Ramos (cell line): ENCODE results near the gene TMEM208.

Experiments
- in situ Hi-C: fragments of 300-500 bp; cut with MboI; formaldehyde crosslinking; loops from one replicate; pipeline ENCODE4 v1.14.3; 2022; ENCODE audit warnings: low sequenced_read_pairs; ENCODE audit not compliant: unreplicated experiment

The TMEM208 gene

DNA sequence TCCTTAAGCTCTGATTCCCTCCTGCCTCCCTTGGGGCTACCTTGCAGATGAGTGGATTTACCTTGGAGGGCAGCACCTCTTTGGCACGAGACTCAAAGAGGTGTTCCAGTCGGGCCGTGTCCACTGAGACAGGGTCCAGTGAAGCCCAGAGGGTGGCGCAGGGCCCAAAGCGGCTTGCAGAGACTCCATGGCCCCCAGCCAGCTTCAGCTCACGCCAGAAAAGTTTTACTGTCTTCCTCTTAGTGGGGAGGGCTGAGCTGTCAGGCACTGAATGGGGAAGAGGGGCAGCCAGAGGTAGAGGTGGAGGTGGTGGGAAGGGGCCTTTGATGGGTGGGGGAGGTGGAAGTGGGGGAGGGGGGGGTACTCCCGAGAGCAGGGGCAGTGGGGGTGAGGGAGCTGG, 6.7 kb downstream of the TMEM208 start:
- in situ Hi-C loops = no loop called here

DNA sequence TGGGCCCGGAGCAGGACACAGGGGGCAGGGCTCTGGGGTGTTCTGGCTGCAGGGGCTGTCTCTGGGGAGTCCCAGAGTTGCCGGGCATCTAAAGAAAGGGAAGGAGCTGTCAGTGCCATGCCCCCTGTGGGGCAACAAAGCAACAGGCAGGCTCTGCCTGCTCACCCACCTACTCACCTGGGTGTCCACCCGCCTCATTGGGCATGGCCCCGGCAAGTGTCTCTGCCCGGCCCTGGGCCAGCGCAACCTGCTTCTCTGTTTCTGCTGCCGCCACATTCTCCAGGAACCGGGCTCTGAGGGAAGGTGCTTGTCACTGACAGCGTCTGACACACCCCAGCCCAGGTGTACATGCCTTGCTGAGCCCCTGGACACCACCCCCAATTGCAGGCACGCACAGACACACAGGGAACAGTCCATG, 7.3 kb downstream of the TMEM208 start:
- in situ Hi-C loops = no loop called here

DNA sequence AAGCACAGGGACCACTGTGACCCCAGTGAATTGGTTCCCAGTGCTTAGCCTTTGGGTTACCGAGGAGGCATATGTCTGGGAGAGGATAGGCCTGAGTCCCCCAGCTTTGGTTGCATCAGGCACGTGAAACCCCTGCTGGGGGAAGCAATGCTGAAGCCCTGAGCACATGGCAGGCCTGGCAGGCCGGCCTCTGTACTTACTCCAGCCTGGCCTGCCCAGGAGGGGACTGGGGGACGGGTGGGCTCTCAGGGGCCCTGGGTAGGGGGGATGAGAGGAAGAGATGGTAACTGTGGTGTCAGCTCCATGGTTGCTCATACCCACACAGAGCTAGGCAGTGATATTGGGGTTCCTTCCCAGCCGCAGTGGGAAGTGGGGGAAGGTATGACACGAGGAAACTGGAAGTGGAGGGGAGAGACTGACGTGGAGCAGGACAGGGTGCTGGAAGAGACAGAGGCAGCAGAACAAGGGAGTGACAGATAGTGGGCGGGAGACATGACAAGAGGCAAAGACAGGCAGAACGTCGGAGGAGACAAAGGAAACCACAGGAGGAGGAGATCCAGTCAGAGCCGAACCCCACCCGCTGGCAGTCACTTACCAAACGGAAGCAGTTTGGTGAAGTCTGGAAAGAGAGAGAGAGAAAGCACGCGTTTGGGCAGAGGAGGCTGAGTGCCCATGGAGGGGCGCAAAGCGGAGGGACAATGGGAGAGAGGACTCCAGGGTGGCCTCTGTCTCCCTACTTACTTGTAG, 9.1 kb downstream of the TMEM208 start:
- in situ Hi-C loops = no loop called here

DNA sequence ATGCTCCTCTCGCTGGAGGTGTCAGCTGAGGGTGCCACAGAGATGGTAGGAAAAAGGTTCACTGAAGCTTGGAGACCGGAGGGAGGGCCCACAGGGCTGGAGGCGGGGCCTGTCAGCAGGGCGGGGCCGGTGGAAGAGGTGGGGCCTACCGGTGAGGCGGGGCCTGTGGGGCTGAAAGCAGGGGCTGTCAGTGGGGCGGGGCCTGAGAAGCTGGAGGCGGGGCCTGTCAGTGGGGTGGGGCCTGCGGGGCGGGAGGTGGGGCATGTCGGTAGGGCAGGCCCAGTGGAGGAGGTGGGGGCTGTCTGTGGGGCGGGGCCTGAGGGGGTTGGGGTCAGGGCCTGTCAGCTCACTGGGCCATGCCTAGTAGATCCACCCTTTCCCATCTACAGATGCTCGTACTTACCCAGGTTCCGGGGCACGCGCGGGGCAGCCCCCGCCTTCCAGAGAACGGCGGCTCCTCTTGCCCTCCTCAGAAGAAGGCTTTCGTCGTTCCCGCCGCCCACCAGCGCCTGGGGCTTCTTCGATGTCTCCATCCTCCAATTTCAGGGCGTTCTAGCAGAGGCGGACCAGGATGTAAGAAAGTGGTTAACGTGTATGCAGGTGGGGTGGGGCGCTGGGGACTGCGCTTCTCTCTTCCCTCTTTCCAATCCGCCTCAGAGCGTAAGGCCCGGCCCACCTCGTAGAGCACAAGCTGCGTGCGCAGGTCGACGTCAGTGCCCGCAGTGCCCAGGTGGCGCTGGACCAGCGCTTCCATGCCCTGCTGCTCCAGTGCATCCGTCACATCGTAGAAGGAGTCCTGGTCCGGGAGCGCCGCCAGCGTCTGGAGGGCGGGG, 9.8 kb downstream of the TMEM208 start:
- in situ Hi-C loops = no loop called here

DNA sequence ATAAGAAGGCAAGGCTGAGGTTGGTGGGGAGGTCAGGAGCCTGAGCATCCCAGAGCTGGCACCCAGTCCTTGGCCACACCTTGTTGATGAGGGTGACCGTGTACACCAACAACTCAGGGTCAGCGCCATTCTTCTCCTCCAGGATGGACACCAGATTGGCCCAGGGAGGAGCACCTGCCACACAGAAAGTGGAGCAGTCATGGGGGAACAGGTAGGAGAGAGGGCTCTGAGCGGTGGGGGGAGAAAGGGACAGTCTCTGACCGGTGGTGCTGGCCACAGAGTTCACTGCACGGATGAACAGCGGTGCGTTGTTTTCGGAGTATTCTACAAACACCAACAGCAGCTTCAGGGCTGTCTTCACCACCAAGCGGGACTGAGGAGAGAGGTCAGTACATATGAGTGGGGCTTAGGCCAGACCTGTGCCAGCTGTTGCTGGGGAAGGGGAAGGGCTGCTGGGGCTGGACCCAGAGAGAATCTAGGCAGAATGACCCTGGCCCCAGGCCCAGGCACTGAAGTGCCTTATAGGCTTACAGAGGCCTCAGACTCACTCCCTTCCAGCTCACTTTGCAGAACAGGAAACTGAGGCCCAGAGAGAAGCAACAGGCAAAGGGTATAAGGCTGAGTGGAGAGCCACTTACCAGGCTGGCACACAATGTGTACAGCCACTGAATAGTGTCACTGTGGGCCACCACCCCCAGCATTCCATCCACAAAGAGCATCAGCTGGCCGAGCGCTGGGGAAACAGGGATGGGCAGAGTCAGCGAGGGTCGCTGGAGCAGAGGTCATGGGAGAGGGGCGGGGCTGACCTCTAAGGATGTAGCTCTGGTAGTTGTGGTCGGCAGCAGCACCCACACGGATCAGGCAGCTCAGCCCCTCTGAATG, 10.7 kb downstream of the TMEM208 start:
- in situ Hi-C loops = no loop called here

DNA sequence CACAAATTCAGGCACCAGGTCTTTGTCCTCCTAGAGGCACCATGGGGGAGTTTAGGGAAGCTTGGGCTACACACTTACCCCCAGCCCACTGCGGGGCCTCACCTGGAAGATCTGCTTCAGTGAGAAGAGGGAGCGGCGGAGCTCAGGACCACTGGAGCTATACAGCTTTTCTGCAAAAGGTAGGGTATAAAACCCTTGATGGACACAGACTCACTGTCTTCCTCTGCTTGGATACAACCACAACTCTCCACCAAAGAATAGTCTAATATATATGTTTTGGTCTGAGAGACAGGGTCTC, 11.3 kb downstream of the TMEM208 start:
- in situ Hi-C loops = no loop called here

DNA sequence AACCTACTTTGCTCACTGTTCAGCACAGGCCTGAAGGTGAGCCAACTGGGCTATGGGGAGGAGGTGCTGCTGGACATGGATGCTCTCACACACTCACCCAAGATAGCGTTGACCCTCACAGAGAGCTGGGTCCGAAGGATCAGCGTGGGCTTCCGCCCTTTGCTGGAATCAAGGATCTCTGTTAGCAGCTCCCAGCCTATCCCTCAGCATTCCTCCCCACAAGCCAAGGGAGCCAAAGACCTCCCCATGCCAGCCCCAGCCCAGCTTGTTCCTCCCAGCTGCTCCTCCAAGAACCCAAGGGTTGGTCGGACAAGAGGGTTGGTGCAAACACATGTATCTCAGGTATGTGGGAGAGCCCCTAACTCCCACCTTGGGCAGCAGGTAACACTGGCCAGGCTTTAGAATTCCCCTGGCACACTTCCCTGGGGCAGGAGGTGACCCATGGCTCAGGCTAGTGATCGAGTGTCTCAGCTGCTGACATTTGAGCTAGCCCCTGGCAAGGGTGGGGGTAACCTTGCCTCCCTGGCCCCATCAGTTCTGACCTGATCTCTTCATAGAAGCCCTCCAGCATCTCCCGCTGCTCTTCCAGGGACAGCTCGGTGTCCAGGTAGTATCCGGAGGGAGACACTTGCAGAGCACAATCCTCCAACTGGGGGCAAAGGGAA, 12.0 kb downstream of the TMEM208 start:
- in situ Hi-C loops = no loop called here

DNA sequence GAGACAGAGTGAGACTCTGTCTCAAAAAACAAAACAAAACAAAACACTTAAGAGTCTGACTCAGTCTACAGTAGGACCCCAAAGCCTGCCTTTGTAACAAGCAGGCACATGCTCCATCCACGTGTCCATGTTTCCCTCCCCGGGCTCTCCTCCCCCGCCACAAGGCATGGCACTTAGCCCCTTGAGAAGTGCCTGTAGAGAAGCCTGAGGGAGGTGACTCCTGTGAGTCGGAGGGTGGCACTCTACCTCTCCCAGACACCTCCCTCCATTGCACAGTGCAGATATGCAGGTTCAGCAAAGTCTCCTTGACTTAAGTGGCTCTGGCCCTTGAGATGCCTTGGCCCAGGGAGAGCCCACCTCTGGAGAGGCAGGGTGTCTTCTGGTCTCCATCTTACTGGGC, 13.6 kb downstream of the TMEM208 start:
- in situ Hi-C loops = no loop called here

DNA sequence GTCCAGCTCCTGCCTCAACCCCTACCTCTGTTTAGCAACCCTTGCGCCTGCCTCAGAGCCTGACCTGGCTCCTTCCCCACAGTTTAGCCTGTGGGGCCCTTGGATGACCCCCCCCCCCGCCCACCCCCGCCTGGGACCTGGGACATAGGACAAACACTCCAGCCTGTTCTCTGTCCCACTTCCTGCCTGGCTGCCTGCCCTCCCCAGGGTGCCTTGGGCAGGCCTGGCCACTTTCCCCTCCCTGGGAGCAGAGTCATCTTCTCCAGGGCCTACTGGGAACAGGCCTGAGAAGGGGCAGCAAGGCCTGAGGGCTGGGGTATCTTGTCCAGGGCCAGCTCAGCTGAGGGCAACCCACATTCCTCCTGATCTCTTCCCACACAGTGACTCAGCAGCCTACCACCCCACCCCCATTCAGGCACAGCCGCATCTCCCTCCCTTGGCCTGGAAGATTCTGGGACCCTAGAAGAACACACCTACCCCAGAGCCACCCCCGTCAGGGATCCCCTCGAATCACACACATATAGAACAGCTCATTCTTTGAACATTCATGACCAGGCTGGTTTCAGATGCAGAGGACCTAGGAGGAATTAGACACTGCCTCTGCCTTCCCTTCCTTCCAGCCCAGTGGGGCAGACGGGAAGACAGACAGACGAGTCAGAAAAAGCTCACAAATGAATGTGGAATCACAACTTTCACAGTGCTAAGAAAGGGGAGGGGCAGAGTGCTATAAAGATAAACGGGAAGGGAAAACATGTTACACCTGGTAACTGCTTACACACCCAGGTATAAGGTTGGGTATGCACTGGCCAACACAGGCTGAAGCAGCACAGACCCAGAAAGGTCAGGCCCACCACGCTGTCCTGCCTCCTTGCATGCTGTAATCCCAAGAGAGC, 14.3 kb downstream of the TMEM208 start:
- in situ Hi-C loops = no loop called here

DNA sequence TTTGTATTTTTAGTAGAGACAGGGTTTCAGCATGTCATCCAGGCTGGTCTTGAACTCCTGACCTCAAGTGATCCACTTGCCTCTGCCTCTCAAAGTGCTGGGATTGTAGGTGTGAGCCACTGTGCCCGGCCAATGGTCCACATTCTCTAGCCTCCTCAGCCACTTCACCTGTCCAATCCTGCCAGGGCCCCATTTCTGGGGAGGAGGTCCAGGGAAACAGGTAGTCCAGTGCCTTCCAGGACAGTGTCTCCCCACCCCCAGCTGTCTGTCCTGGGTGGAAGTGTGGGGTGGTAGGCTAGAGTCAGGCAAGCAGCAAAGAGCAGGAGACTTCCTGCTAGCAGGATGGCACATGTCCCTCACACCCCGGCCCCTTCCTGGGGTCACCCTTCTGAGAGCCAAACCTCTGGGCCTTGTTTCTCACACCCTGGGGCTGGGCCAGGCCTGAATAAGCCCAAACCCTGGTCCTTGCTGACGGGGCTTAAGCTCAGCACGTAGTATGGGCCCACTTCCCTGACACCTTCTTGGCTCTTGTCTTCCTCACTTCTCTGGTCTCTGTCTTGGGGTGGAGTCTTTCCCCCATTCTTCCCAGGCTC, 15.3 kb downstream of the TMEM208 start:
- in situ Hi-C loops = no loop called here

DNA sequence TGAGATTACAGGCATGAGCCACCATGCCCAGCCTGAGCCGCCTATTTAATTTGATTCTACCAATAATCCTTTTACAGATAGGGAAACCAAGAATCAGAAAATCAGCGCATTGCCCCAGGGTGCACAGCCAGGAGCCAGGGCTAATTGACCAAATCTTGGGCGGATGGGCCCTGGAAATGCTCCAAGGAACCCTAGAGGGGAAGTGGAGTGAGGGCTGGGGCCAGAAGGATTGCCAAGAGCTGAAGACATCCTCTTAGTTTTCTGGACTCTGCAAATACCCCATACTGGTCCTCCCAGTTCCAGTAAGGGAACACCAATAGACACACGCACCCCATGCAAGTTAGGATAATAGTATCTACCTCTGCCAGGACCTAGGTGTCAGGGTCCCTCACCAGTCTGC, 16.6 kb downstream of the TMEM208 start:
- in situ Hi-C loops = no loop called here

DNA sequence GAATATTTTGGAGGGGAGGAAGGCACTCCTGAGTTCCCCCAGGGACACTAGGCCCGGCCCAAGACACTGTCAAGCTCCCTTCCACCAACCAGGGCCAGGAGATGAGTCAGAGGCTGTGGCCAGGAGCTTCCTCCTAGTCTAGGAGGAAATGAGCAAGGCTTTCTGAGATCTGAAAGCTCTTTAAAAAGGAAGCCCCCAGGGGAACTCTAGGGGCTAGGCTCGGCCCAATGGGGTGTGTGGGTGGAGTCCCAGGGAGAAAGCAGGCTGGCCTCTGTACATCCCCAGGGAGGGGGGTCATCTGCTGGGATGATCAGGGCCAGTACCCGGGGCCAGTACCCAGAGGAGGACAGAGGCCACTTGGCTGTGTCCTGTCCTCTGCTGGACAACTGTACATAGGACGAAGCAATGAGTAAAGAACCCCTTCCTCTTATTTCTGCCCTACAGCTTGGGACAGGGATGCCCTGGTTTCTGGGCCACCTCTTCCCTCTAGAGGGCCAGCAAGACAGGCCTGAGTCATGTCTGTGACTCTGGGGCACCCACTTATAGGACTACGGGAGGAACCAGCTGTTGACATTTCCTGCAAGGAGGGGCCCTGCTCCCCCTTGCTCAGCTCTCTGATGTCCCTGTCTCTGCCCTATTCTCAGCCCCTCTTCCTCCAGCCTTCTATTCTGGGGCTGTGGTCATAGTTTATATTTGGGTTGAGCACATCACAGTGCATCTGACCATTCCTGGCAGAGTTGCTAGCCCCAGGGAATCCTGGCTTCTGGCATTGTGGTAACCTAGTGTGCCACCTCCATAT, 17.7 kb downstream of the TMEM208 start:
- in situ Hi-C loops = no loop called here

DNA sequence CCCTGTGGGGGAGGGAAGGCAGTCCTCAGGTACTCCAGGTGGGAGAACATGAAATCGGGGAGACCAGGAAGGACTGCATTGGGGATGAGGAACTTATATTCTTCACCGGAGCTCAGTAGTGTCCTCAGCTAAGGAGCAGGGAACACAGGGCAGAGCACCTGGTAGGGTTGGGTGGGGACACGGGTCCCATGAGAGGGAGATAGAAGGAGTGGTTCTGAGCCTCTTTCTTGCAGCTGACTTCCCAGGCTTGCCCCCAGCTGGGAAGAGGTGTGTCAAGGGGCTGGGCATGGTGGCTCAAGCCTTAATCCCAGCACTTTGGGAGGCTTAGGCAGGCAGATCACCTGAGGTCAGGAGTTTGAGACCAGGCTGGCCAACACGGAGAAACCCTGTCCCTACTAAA, 18.3 kb downstream of the TMEM208 start:
- in situ Hi-C loops = no loop called here

DNA sequence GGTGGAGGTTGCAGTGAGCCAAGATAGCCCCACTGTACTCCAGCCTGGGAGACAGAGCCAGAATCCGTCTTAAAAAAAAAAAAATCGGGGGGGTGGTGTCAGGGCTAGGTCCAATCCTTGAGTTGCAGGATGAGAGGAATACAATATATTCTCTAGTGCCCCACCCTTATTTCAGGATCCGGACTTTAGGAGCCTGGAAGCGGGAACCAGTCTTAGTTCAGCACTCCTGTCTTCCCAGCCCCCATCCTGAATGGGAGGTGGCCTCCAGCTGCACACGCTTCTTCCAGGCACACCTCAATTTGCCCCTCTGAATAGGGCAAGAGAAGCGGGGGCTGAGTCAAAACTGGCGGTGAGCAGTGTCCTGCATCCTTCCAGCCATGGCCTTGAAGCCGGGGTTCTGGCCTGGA, 18.7 kb downstream of the TMEM208 start:
- in situ Hi-C loops = no loop called here

DNA sequence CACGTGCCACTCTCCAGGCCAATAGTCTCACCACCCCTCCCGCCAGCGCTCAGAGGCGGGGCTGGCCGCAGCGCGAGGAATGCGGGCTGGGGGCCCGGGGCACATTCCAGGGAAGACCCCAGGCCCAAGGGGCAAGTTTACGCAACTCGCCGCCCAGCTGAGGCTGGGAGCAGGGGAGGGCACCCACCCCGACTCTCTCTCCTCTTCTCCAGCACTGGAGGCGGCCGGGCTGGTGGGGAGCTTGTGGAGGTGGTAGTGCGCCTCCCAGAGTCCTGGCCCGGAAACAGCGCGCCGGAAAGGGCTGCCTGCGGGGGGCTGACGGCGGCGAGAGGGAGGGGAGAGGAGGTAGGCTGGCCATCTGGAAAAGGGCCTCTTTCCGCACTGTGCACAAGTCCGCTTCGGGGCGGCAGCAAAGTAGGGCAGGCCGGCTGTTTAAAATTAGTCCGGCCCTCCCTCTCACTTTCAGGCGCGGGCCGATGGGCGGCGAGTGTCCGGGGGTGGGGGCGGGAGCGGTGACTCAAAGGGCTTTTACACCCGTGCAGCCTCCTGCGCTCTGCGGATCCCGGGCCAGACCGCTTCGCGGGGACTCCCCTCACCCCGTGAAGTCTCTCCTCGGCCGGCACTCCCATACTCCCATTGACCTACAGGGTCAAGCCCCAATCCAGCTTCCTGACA, 19.3 kb downstream of the TMEM208 start:
- in situ Hi-C loops = no loop called here

DNA sequence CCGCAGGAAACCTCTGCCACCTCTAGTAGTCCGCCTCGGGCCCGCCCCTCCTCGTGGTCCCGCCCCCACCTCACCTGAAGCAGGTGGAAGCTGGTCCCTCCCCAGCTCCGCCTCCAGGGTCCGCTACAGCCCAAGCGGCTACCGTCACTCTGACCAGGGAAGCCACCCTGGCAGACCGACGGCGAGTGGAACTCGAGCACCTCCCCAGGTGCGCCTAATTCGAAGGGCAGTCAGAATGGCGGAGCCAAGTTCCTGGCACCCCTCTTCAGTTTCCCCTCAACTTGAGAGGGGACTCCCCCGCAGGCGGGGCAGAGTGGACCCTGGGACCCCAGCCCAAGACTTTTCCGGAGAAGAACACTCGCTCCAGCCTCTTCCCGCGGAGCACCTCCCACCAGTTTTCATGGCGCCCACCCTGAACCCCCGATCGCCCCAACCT, 19.8 kb downstream of the TMEM208 start:
- in situ Hi-C loops = no loop called here

DNA sequence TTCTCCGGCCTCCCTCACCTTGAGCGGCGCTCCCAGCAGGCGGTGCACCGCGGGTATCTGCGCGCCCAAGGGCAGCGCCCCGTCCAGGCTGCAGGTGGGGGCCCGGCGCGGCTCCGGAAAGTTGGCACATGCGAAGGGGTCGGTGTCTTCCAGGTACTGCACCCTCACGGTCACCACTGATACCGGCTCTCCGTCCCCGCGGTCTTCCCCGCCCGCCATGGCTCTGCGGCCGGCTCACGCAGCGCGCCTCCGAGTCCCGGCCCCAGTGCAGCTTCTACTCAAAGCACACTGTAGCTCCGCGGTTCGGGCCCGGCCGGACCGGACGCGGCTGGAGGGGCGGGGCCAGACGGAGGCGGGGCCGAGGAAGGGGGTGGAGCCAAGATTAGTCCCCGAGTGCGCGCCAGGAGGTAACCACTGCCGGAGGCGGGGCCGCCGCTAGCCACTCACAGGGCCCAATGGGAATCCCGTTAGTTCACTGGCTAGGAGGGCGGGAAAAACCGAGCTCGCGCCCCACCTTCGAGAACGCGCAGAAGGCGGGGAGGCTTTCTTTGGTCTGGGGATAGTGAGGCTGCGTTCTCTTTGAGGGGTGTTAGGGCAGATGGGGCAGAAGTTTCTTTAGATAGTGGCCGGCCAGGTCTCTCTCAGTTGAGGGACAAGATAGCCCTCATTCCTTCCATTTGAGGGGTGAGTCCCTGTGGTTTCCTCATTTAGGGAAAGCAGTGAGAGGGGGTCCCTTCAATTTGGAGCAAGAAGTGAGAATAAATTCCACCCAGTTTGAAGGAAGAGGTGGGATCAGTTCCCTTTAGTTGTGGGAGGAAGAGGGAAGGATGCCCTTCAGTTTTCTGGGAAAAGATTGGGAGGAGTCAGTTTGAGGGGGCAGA, 20.5 kb downstream of the TMEM208 start, which contains the start of gene FHOD1:
TSS of gene FHOD1 (minus strand) at position 290 of the 881 bp plus-strand sequence. CDS start at position 219, 71 bp downstream.
- in situ Hi-C loops = no loop called here
